ENCODE results near the gene GOLGA8S.

DNA sequence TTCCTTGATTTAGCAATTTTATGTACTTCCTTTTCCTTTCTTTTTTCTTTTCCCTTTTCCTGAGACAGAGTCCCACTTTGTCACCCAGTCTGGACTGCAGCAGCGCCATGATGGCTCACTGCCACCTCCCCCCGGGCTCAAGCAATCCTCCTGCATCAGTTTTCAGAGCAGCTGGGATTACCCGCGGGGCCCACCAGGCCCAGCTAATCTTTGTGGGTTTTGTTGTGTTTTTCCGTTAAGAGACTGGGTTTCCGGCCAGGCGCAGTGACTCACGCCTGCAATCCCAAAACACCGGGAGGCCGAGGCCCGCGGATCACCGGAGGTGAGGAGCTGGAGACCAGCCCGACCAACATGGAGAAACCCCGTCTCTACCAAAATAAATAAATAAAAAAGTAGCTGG, 17.7 kb downstream of the GOLGA8S start:
- TF ChIP-seq CTCF (IDR thresholded peaks at IDR 0.05) = no peak
- TF ChIP-seq POLR2A (IDR thresholded peaks at IDR 0.05) = no peak
